Stimulated activated CD8-positive, alpha-beta memory T cell treated with anti-CD3 and anti-CD28 coated beads, Interleukin-12 subunit alpha, Interleukin-12 subunit beta, amount 100 ng/mL, for 4 hours (primary cell): ENCODE results near the gene SULT2B1.
"Not testable (repeated sequence)": the region's sequence is repeated elsewhere in the genome, so short reads cannot be mapped to it uniquely, and the experiment has no call there.

Source experiments
- DNase-seq: peaks from one replicate; pipeline ENCODE4 v3.0.0-alpha.2; 2020; ENCODE audit warnings: low read depth

Gene SULT2B1

DNA sequence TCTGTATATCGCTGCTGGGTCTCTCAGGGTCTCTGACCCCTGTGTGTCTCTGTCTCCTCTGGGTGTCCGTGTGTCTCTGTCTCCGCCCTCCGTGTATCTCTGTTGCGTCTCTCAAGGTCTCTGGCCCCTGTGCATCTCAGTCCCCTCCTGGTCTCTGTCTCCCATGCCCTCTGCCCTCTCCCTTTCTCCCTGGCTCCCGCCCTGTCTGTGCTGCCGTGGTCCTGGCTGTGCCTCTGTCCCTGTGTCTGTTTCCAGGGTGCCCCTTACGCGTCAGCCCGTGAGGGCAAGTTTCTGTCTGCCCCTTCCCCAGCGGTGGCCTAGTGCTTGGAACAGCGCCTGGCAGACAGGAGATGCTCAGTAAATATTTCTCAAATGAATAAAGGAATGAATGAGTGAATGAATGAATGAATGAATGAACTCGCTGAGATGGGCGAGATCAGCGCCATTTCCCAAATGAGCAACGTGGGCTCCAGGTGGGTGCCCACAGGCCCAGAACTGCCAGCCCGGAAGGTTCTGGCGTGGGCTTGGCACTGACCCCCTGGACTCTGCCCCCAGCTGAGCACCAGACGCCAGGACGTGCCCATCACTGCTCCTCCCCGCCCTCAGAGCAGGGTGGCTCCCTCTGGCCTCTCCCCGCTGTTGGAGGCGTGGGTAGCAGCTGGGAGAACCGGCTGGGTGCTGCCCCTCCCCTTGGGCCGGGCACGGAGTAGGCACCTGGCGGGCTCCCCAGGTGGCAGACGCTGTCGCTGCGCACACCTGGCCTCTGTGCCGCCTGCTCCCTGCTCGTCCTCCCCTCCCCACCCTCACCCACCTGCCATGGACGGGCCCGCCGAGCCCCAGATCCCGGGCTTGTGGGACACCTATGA lies at the start of gene SULT2B1:
SULT2B1 (plus strand) TSS at position 736 of the 866 bp plus-strand sequence; CDS start at position 817, 81 bp downstream.
- DNase-seq: no peak

DNA sequence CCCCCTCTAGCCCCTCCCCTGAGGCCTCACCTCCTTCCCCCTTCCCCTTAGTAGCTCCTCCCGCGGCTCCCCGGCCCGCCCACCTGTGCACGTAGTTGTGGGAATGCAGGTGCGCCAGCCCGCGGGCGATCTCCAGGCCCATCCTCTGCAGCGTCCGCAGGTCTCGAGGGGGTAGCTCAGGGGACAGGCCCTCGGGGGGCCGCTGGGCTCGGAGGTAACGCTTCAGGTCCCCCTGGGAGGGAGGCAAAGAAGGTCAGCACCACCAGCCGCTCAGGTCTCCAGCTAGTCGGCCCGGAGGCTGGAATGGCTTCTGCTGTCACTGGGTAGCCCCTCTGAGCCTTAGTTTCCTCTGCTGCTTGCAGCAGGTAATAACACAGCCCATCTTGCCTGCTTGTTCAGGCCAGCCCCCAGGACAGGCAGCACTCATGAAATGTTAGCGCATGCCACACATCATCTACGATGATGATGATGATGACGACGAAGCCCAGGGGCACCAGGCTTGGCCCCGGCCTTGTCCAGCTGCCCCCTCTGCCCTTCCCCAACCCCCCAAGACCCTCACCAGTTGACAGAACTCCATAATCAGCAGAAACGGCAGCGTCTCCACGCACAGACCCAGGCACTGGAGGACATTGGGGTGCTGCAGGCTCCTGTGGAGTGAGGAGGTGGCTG lies 49.5 kb upstream of the SULT2B1 start:
- DNase-seq: no peak

DNA sequence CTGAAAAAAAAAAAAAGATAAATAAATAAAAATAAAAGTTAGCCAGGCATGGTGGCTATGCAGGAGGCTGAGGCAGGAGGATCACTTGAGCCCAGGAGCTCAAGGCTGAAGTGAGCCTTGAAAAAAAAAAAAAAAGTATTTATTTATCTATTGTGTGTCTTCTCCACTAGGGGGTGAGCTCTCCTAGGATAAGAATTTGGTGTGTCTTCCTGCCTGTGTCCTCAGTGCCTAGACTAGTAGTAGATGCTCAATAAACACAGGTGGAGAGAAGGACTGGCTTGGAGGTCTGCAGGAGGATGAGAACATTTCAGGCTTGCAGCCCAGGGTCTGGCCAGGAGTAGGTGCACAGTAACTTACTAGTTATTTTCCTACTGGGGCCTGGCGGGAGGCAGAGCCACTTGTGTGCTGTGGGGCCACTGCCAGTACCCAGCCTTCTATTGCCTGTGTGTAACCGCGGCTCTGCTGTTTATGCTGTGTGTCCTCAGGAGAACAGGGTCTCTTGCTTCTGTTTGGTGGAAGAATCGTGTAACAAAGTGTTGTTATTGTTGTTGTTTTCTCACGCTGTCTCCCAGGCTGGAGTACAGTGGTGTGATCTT lies 45.7 kb upstream of the SULT2B1 start:
- DNase-seq: no peak

DNA sequence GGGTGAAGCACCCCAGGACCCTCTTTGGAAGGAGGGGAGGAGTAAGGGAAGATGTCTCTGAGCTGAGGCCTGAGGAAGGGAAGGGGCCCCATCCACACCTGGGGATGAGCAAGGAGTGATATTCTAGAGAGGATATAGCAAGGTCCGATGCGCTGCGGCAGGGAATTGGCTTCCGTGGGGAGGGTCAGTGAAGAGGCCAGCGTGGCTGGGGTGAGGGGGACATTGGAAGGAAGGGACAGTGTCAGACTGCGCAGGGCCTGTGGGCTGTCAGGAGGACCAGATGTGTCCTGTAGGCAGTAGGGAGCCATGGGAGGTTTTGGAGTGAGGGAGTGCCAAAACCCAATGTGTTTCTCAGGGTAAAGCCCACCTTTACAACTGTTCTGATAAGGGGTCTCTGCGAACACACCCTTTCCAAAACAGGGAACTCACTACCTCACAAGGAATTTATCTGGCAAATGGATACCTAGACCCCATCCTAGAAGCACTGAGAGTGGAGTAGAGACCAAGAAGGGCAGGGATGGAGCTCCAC lies 44.0 kb upstream of the SULT2B1 start:
- no peak for DNase-seq

DNA sequence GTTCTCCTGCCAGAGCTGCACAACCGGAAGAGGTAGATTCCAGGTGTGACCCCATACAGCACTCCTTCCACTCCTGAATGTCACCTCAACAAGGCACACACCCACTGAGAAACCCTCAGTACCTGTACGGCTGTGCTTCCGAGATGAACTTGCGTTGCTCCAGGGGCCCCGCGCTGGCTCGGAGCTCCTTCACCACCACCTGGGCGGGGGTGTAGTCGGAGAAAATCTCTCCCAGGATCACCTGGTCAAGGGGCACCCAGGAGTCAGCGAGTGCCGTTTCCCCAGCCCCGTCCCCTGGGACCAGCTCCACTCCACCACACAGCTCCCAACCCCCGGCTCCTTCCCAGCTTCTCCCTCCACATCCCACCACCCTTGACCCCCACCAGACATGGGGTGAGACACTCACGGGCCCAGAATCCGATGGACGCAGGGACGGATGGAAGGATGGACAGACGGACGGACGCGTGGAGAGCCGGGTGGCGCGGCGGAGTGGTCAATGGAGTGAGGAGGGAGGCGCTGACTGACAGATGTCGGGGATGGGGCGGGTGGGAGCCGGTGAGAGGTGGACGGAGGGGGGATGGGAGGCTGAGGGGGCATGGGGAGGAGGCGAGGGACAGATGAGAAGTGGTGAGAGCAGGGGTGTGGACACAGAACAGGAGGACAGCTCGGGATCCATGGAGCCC lies 43.1 kb upstream of the SULT2B1 start:
- DNase-seq: no peak

DNA sequence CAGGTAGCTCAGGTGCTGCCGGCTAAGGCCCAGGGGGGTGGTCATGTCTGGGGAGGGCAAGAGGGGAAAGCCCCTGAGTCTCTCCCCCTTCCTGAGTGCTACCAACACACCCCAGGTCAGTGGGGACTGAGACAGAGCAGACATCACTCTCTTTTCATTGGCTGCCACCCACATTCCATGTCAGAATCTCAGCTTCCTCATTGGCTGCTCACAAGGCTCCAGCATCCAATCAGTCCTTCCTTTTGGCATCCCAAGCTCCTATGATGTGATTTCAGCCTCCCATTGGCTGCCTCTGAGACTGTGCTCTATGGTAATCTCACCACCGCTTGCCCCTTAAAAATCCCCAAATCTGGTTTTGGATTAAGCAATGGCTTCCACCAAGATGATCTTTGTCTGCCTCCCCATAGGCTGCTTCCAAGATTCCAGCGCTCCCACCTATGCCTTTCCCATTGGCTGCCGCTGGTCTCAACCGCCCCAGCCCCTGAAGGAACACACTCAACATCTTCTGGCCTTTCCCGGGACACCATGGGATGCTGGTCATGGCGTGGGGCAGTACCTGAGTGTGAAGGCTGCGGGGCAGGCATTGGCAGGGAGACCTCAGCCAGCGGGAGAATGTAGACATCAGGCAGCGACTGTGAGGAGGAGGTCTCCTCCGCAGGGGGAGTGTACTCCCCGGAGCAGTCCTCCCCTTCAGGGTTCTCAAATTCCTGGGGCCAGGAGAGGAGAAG lies 42.3 kb upstream of the SULT2B1 start:
- no peak for DNase-seq

DNA sequence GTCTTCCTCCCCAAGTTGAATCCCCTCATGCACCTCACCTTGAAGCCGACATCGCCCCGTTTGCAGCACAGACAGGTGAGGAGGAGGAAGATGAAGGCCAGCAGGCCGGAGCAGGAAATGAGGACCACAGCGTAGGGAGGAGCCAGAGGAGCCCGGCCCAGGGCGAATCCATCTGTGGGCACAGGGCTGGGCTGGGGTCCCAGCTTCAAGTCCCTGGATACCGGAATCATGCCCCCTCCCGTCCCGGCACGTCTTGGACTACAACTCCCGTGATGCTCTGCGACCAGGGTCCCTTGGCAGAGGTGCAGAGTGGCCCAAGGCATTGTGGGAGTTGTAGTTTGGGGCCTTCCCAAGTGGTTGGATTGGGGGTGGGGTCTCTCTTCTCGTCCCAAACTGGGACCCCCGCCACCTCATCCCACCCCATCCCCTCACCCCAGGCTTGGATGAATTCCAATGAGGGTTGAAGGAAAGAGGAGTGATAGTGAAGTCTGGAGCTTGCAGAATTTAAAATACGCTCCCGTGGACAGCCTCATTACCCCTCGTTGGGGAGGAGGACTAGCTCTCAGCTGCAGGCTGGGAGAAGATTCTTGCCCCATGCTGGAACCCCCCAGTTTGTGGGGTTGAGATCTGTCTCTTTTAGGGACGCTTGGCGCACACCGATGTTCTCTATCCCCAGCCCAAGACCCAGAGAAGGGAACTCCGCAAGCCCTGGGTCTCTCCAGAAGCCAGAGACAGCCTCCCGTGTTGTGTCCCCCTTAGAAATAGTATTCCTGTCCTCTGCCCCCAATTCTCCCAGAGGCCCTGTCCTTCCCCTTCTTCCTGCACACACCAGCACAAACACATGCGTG lies 41.3 kb upstream of the SULT2B1 start:
- DNase-seq: peak; percentile 54

DNA sequence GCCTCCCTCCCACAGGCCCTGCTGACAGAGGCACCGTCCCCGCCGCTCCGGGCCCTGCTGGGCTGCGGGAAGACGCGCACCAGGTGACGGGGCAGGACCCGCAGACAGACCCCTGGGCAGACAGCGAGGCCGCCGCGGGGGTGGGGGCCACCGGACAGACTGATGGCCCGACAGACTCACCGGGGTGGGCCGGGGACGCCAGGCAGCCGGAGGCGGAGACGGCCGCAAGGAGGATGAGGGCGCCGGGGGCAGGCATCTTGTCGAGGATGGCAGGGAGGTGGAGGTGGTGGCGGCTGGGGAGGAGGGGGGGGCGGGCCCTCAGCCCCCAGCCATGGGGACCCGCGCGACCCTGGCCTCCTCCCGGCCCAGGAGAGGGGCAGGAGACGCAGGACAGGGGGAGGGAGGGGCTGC lies 40.6 kb upstream of the SULT2B1 start:
- no peak for DNase-seq

DNA sequence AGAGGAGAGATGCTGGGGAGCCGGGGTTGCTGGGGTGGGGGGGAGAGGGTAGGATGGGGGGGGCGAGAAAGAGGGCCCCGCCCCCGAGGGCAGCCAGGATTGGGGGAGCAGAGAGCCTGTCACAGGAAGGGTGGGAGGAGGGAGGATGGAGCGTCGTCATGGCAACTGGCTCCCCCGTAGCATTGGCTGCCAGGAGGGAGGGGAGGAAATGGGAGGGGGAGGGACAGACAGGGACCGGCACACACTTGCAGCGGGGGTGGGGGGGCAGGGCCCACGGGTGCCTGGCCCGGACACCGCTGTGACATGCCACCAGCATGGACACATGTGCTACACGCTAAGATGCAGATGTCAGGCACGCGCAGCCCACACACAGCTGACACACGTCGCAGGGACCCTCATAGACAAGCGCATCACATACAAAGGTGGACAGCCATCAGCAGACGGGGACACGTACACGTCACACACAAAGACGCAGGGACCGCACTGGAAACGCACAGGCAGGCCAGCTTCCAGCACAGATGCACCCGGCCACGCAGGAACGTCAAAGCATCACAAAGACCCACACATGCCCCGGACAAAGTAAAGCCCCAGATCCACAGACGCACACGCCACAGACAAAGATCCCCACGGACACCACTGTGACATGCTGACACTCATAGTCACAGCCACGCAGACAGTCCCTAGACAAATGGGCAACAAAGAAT lies 40.0 kb upstream of the SULT2B1 start, which contains the start of gene LMTK3:
LMTK3 (minus strand) TSS at position 36 of the 704 bp plus-strand sequence. CDS start 259 bp downstream, outside the sequence.
- DNase-seq: peak; percentile 55

DNA sequence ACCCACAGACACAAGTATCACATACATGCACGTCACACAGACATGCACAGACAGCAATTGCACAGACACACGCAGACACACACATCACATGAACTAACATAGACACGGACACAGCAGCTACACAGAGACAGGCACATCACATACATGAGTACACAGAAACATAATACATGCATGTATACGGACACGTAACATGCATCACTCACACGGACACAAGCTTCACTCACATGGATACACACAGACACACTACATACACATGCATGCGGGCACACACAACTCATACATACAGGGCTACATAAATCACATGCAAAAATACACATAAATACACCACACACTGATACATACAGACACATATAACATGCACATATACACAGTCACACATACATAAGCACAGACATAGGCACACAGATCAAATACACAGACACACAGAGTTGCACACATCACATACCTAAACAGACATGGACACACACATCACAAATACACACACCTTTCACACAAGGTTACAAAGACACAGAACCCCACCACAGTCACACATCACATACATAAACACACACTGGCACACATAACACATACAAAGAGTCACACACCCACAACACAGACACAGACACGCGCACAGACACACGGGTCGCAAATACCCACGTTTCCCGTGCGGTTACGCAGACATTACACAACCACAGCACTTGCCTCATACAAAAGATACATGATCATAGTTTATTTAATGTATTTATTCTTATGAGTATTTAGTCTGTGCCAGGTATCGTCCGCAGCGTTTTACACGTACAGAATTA lies 39.3 kb upstream of the SULT2B1 start:
- no peak for DNase-seq

DNA sequence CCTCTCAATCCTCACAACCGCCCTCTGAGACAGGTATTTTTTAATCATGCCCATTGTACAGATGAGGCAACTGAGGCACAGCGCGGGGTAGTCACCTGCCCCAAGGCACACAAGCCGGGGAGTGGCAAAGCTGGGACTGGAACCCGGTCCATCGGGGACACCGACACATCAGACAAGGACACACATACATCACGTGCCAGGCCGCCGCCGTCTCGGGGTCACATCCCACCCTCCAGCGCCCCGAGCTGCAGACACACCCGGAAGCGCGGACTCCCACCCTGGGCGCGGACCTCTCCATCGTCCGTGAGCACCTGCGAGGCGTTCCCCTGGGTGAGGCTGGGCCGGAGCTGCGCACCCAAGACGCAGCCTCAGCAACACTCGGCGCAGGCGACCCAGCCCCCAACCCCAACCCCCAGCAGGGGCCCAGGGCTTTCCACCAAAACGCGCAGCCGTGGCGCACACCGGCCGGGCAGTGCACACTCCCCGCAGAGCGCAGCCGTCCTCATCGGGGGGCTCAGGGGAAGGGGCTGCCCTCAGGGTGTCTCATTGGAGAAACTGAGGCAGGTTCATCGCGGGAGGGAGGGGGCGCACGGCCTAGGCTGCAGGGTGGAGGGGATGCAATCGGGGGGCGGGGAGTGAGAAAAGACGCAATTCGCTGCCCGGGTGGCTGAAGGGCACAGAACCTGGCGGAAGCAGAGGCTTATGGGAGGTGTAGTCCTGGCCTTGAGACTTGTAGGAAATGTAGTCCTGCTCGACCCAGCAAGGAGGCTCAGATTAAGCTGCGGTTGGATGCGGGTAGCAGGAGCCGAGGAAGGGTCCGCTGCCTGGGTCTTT lies 38.5 kb upstream of the SULT2B1 start:
- peak; percentile 48 for DNase-seq

DNA sequence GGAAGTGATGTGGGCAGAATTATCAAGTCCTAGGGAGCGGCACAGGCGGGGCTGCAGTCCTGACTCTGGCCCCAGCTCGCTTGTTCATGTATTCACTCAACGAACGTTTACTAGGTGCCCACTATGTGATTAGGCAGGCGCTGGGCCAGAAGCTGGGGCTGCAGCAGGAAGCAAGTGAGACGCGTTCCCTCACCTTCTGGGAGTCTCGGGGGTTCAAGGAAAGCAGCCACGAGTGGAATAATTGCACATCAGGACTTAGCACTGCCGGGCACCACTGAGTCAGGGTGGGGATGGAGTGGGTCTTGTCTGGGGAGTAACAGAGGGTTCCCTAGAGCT lies 37.9 kb upstream of the SULT2B1 start:
- DNase-seq: no peak

DNA sequence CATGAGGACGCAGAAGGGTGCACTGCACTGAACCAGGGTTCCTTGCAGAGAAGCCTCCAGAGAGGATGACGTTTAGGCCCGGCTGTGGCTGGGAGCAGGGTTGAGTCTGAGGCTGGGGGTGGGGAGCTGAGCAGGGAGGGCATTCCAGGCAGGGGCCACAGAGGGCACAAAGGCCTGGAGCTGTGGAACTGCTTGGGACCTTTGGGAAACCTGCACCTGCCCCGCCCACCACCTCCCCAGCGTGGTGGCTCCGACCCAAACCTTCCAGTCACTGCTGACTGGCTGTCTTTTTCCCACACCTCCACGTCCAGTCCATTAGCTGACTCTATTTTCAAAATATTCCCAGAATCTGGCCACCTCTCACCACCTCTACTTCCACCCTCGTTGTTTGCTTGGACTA lies 35.4 kb upstream of the SULT2B1 start:
- no peak for DNase-seq

DNA sequence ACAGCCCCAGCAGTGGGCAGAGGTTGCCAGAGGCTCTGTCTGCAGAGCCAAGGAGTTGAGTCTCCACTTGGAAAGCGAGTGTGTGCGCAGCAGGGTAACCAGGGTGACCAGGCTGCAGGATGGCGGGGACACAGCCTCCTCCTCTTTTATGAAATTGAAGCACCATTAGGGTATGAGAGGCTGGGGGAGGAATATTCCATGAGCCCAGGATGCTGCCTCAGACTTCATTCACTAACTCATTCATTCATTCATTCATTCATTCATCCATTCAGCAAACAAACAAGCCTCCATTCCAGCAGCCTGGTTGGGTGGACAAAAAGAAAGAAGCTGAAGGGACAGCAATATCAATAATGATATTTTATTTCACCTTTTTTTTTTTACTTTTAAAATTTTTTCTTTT lies 33.8 kb upstream of the SULT2B1 start:
- no peak for DNase-seq

DNA sequence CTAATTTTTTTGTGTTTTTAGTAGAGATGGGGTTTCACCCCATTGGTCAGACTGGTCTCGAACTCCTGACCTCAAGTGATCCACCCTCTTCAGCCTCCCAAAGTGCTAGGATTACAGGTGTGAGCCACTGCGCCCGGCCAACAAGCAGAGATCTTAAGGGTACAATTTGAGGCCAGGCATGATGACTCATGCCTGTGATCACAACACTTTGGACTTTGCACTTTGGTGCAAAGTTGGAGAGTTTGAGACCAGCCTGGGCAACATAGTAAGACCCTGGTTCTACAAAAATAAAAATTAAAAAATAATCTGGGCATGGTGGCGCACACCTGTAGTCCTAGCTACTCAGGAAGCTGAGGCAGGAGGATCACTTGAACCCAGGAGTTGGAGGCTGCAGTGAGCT lies 32.5 kb upstream of the SULT2B1 start:
- not testable (repeated sequence) for DNase-seq

DNA sequence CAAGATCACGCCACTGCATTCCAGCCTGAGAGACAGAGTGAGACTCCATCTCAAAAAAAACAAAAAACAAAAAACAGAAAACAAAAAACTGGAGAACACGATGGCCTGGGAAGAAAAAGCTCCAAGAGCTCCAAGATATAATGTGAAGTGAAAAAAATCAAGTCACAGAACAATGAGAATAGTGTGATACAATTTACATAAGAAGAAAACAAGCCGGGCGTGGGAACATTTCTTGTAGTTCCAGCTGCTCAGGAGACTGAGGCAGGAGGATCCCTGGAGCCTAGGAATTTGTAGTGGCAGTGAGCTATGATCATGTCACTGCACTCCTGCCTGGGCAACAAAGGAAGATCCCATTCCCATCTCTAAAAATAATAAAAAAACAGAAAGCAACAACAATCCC lies 31.8 kb upstream of the SULT2B1 start:
- no peak for DNase-seq

DNA sequence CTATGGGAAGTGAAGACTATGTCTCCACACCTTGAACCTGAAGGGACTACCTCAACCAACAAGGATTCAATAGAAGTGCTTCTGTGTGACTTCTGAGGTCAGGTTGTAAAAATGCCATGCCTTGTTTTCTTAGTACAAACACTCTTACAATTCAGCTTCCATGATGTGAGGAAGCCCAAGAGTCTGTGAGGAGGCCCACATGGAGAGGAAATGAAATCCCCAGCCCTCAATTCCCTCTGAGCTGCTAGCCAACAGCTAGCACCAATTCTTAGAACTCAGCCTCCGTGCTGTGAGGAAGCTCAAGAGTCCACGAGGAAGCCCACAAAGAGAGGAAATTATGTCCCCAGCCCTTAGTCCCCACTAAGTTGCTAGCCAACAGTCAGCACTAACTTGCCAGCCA lies 27.8 kb upstream of the SULT2B1 start:
- DNase-seq: no peak

DNA sequence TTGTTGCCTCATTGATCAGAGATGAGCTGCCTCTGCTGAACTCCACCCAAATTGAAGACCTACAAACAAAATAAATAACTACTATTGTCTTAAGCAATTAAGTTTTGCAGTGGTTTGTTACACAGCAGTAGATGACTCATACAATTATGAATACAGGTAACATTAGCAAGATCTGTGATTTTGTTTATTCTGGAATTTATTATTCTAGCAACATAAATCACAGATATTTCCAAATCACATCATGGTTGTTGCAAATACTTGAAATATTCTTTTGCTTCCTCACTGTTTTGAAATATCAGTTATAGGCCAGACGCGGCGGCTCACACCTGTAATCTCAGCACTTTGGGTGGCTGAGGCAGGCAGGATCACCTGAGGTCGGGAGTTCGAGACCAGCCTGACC lies 27.2 kb upstream of the SULT2B1 start:
- DNase-seq: no peak
